ENCODE results near the gene RAVER1.

RAVER1 gene

GRCh38 chr19:10289167-10289835 lies 44.0 kb downstream of the RAVER1 start:
- in situ Hi-C loops (cut with MboI; ENCODE audit: low pct_unique_long_range_greater_than_20kb, low sequenced_read_pairs, unreplicated experiment), result no loop called here
- TF ChIP-seq CTCF (IDR thresholded peaks at IDR 0.05; ENCODE audit: extremely low read depth, insufficient read depth, missing control alignments), result no peak
- peak; percentile 75 for DNase-seq (ENCODE audit: low spot score)

GRCh38 chr19:10288662-10289166 lies 44.6 kb downstream of the RAVER1 start:
- DNase-seq (ENCODE audit: low spot score), result peak; percentile 81
- in situ Hi-C loops (cut with MboI; ENCODE audit: low pct_unique_long_range_greater_than_20kb, low sequenced_read_pairs, unreplicated experiment), result no loop called here
- no peak for TF ChIP-seq CTCF (IDR thresholded peaks at IDR 0.05; ENCODE audit: extremely low read depth, insufficient read depth, missing control alignments)

- in situ Hi-C loops (cut with MboI; ENCODE audit: low pct_unique_long_range_greater_than_20kb, low sequenced_read_pairs, unreplicated experiment), result no loop called here
Observed at GRCh38 chr19:10286803-10287737, 46.3 kb downstream of the RAVER1 start, which contains the start of gene ICAM4. ICAM4 (plus strand) TSS chr19:10286955; CDS start chr19:10287013, 58 bp downstream.

GRCh38 chr19:10285393-10285792 lies 47.9 kb downstream of the RAVER1 start:
- in situ Hi-C loops (cut with MboI; ENCODE audit: low pct_unique_long_range_greater_than_20kb, low sequenced_read_pairs, unreplicated experiment), result no loop called here
- DNase-seq (ENCODE audit: low spot score), result no peak
- no peak for TF ChIP-seq CTCF (IDR thresholded peaks at IDR 0.05; ENCODE audit: extremely low read depth, insufficient read depth, missing control alignments)

More at GRCh38 chr19:10286803-10287737, 46.3 kb downstream of the RAVER1 start, which contains the start of gene ICAM4:
- no peak for TF ChIP-seq CTCF (IDR thresholded peaks at IDR 0.05; ENCODE audit: extremely low read depth, insufficient read depth, missing control alignments)
- DNase-seq (ENCODE audit: low spot score), result peak; percentile 63

DNA sequence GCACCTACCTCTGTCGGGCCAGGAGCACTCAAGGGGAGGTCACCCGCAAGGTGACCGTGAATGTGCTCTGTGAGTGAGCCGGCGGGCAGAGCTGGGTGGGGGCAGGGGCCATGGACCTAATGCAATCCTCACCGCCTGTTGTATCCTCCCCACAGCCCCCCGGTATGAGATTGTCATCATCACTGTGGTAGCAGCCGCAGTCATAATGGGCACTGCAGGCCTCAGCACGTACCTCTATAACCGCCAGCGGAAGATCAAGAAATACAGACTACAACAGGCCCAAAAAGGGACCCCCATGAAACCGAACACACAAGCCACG lies 48.4 kb downstream of the RAVER1 start:
- no peak for DNase-seq (ENCODE audit: low spot score)
- in situ Hi-C loops (cut with MboI; ENCODE audit: low pct_unique_long_range_greater_than_20kb, low sequenced_read_pairs, unreplicated experiment), result no loop called here
- no peak for TF ChIP-seq CTCF (IDR thresholded peaks at IDR 0.05; ENCODE audit: extremely low read depth, insufficient read depth, missing control alignments)

- TF ChIP-seq CTCF (IDR thresholded peaks at IDR 0.05; ENCODE audit: extremely low read depth, insufficient read depth, missing control alignments), result no peak
- DNase-seq (ENCODE audit: low spot score), result no peak
- in situ Hi-C loops (cut with MboI; ENCODE audit: low pct_unique_long_range_greater_than_20kb, low sequenced_read_pairs, unreplicated experiment), result no loop called here
Observed at GRCh38 chr19:10284065-10284959, 49.0 kb downstream of the RAVER1 start.
